GM11168 (cell line): ENCODE measurements around the gene UBL5.
"Not testable (repeated sequence)": the region's sequence is repeated elsewhere in the genome, so short reads cannot be mapped to it uniquely, and the experiment has no call there.

Source experiments
- in situ Hi-C: fragments of 300-500 bp; cut with MboI; formaldehyde crosslinking; loops from one replicate; pipeline ENCODE4 v1.12.0; 2022; ENCODE audit warnings: low sequenced_read_pairs; ENCODE audit not compliant: unreplicated experiment

UBL5 gene

DNA sequence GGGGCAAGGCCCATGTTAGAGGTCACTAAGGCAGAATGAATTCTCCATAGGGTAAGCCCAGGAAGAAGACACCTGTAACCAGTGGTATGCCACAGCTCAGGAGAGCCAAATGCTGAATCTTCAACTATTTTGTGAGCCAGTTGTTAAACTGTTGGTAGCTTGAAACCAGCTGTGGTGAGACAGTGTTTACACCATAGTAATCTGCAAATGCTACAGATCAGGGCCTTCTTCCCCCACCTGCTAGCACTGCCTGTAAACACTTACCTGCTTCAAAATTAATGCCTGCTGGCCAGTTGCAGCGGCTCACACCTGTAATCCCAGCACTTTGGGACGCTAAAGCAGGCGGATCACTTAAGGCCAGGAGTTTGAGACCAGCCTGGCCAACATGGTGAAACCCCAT lies 20.9 kb upstream of the UBL5 start:
- in situ Hi-C loops = no loop called here

GRCh38 chr19:9808855-9809824 lies 18.6 kb upstream of the UBL5 start:
- in situ Hi-C loops = no loop called here

- in situ Hi-C loops = no loop called here
These were observed 16.6 kb upstream of the UBL5 start for GRCh38 chr19:9811139-9811538.

GRCh38 chr19:9818175-9818733 lies 9.5 kb upstream of the UBL5 start:
- in situ Hi-C loops = no loop called here

GRCh38 chr19:9818734-9819595 lies 8.8 kb upstream of the UBL5 start, which contains the start of gene FBXL12:
TSS of gene FBXL12 (minus strand) at chr19:9819079. CDS start at chr19:9818813, 266 bp downstream.
- in situ Hi-C loops = no loop called here

DNA sequence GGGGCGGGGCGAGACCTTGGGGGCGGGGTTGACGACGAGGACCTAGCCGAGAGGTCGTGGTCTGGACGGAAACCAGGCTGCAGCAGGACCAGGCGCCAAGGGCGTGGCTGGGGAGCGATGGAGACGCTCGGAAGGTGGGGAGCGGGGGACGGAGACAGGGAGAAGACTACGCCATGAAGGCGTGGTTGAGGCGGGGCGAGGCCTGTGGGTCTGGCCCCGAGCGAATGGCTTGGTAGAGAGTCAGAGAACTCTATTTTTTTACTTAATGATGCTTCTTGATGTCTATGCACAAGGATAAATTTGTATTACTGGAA lies 8.2 kb upstream of the UBL5 start:
- in situ Hi-C loops = no loop called here

DNA sequence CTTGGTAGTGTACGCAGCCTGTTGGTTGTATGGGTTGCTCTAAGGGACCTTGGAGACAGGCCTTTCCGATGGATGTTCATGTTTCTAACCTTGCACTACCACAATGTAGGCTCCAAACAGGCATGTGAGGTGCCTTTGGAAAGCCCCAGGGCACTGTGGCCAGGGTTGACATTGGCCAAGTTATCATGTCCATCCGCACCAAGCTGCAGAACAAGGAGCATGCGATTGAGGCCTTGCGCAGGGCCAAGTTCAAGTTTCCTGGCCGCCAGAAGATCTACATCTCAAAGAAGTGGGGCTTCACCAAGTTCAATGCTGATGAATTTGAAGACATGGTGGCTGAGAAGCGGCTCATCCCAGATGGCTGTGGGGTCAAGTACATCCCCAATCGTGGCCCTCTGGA lies 7.7 kb upstream of the UBL5 start:
- in situ Hi-C loops = not testable (repeated sequence)

DNA sequence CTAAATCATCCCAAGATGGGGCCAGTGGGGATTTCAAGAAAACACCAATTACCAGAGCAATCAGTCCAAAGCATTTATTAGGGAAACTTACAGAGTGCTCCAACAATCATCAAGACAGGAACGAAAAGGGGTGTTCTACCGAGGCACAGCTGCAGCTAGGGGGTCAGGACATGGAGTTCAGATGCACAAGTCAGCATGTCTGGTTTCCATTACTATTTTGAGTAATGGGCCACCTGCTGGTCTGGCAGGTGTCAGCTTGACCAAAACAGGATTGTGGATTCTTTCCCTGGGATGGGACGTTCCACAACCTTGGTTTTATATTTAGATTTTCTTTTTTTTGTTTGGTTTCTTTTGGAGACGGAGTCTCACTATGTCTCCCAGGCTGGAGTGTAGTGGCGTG lies 3.9 kb upstream of the UBL5 start:
- in situ Hi-C loops = no loop called here

DNA sequence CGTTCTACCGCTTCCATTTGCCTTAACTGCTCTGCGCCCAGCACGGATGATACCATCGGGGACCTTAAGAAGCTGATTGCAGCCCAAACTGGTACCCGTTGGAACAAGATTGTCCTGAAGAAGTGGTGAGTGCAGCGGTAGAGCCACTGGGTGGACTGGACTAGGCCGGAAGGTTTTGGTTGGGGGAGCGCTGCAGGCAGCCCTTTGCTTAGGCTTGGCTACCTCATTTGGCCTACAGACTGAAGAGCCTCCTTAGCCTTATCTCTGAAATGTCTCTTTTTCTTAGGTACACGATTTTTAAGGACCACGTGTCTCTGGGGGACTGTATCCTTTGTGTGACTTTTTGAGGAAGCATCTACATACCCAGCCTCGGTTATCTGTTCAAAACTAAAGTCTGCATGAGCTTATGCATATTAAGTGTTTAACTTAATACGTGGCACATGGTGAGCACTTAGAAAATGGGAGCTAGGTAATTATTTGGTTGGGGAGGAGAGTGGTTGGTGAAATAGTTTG lies 889 bp downstream of the UBL5 start:
- in situ Hi-C loops = no loop called here

- in situ Hi-C loops = no loop called here
These were observed 6.6 kb downstream of the UBL5 start for GRCh38 chr19:9834307-9834725.

- in situ Hi-C loops = no loop called here
These were observed 7.2 kb downstream of the UBL5 start, which contains the start of gene PIN1 for GRCh38 chr19:9834726-9835506. TSS of gene PIN1 (plus strand) at chr19:9835318. CDS start at chr19:9835345, 27 bp downstream.

DNA sequence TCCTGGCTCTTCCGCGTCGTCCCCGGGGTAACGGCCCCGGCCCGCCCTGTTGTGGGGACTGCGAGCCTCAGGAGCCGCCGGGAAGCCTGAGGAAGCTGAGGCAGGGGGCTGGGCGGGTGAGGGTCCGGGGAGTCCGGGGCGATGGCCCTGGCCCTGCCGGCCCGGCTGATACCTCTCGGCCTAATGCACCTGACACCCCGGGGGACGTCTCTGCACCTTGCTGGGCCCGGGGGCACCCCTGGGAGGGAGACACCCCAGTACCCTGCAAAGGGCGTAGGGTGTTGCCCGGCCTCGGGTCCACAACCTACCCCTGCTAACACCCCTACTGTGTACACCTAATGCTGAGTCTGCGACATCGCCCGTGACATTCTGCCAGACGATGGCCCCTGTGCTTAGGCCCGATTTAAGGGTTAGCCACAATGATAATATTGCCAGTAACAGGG lies 7.8 kb downstream of the UBL5 start:
- in situ Hi-C loops = no loop called here

GRCh38 chr19:9836021-9836420 lies 8.3 kb downstream of the UBL5 start:
- in situ Hi-C loops = no loop called here

DNA sequence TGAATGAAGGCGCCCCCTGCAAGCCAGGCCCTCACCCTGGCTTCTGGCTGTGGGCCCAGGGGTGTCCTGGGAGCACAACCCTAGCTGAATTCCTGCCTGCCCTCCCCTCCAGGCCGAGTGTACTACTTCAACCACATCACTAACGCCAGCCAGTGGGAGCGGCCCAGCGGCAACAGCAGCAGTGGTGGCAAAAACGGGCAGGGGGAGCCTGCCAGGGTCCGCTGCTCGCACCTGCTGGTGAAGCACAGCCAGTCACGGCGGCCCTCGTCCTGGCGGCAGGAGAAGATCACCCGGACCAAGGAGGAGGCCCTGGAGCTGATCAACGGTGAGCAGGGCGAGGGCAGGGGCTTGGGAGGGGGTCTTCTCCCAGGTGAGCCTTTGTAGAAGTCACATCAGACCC lies 10.6 kb downstream of the UBL5 start:
- in situ Hi-C loops = no loop called here

- in situ Hi-C loops = no loop called here
These were observed 11.7 kb downstream of the UBL5 start for GRCh38 chr19:9839415-9839814.

DNA sequence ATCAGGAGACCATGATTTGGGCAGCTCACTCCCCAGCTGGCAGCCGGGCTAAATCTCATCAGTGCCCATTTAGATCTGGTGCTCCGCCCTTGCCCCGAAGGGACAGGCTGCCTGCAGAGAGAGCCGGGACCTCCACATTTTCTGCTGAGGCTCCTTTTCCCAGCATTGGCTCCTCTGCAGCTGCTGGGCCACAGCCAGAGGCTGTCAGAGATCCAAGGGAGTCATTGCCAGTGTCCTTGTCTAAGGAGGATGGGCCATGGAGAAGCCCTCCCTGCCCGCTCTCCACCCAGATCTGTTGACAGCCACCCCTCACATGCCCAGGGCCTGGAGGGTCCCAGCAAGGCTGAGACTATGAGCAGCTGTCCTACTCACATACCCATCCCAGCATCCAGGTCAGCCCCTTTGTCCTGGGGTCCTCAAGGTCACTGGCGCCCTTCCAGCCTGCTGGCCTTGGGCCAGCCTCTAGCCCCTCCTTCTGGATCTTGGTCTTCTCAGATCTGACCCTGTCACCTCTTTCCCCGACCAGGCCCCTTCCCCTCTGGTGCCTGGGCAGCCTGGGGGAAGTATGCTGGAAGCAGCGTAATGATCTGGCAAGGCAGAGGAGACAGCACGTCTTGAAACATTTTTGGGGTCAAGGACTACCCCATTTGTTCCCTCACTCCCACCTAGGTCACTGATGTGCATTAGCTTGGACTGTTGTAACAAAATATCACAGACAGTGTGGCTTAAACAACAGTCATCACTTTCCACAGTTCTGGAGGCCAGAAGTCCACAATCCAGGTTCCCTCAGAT lies 15.3 kb downstream of the UBL5 start:
- in situ Hi-C loops = no loop called here

DNA sequence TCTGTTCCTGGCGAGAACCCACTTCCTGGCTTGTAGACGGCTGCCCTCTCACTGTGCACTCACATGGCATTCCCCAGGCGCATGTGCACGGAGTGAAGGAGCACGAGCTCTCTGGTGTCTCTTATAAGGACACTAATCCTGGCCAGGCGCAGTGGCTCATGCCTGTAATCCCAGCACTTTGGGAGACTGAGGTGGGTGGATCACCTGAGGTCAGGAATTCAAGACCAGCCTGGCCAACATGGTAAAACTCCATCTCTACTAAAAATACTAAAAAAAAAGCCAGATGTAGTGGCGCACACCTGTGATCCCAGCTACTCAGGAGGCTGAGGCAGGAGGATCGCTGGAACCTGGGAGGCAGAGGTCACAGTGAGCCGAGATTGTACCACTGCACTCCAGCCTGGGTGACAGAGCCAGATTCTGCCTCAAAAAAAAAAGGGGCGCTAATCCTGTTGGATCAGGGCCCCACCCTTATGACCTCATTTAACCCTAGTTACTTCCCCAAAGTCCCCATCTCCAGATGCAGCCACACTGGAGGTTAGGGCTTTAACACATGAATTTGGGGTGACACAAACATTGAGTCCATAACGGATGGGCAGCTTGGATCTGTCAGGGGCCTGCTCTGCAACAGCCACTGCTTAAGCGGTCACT lies 16.0 kb downstream of the UBL5 start:
- in situ Hi-C loops = not testable (repeated sequence)

DNA sequence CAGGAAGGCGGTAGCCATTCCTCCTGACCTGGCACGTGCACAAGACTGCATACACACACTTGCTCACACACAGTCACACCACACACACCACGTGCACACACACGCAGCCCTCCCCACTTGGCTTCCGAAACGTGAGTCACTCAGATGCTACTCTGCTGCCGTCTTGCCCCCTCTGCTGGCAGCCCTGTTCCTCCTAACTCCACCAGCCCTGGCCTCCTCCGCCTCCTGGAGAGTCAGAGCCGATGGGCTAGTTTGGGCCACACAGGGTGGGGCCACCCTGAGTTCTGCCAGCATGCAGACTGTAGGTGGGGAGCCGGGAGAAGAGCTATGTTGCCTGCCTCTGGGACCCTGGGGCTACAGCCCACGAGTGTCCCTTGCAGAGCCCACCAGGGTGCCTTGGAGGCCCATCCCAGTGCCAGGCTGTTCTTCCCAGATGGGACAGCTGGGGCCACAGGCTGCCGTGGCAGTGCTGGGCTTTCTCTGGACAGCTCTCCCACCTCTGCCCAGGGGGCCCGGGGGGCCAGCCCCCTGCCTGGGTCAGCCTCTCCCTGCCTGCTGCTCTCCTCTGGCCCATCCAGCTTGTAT lies 19.5 kb downstream of the UBL5 start:
- in situ Hi-C loops = no loop called here
